Activated CD8-positive, alpha-beta T cell treated with anti-CD3 and anti-CD28 coated beads, Interleukin-2, amount 10 ng/mL, durations not matched to agents 7 days and 5 days (primary cell): ENCODE measurements around the gene MERTK. TPM values are rescaled to one million over a fixed set of nuclear protein-coding genes. Genes with fewer than 3 reads are reported as not detected.
A peak's percentile ranks its signal among the peaks of the same experiment; 100 is the strongest.
"Not testable (repeated sequence)": the region's sequence is repeated elsewhere in the genome, so short reads cannot be mapped to it uniquely, and the experiment has no call there.

Experiments used
- ATAC-seq: fragments of 150-1000 bp; cut with Tn5 transposase; one replicate; pipeline ENCODE4 v1.10.0; 2021; ENCODE audit warnings: moderate library complexity
- CTCF ChIA-PET: fragments of 350-600 bp; sonication (Branson Sonifier 250); formaldehyde crosslinking; loops from one replicate; lab custom pipeline; 2021; ENCODE audit warnings: antibody characterized with exemption; lab: Charles Lee
- POLR2A ChIA-PET: fragments of 350-600 bp; sonication (Branson Sonifier 250); formaldehyde crosslinking; loops from one replicate; lab custom pipeline; 2021; ENCODE audit warnings: antibody characterized with exemption; lab: Charles Lee
- DNase-seq: peaks from one replicate; pipeline ENCODE4 v3.0.0-alpha.2; 2020
- H3K27ac Mint-ChIP-seq: one replicate; pipeline ENCODE4 v1.8.0; 2021; ENCODE audit warnings: mild to moderate bottlenecking, mixed read lengths
- H3K27me3 Mint-ChIP-seq: one replicate; pipeline ENCODE4 v1.8.0; 2021; ENCODE audit warnings: low read depth, mixed read lengths
- H3K36me3 Mint-ChIP-seq: one replicate; pipeline ENCODE4 v1.8.0; 2021; ENCODE audit warnings: low read depth, mixed read lengths
- H3K4me1 Mint-ChIP-seq: one replicate; pipeline ENCODE4 v1.8.0; 2021; ENCODE audit warnings: low read depth, mixed read lengths
- H3K4me3 Mint-ChIP-seq: one replicate; pipeline ENCODE4 v1.8.0; 2021; ENCODE audit warnings: mild to moderate bottlenecking, mixed read lengths
- H3K9me3 Mint-ChIP-seq: one replicate; pipeline ENCODE4 v1.8.0; 2022; ENCODE audit warnings: mixed read lengths; ENCODE audit not compliant: insufficient read depth
- total RNA-seq, 2 experiments: library from RNA; stranded (reverse); gene quantifications; one replicate each; pipeline ENCODE4 v1.2.3, GENCODE V29; 2021

MERTK gene
- total RNA-seq: under 1 TPM; 0.10 to 0.21 TPM

DNA sequence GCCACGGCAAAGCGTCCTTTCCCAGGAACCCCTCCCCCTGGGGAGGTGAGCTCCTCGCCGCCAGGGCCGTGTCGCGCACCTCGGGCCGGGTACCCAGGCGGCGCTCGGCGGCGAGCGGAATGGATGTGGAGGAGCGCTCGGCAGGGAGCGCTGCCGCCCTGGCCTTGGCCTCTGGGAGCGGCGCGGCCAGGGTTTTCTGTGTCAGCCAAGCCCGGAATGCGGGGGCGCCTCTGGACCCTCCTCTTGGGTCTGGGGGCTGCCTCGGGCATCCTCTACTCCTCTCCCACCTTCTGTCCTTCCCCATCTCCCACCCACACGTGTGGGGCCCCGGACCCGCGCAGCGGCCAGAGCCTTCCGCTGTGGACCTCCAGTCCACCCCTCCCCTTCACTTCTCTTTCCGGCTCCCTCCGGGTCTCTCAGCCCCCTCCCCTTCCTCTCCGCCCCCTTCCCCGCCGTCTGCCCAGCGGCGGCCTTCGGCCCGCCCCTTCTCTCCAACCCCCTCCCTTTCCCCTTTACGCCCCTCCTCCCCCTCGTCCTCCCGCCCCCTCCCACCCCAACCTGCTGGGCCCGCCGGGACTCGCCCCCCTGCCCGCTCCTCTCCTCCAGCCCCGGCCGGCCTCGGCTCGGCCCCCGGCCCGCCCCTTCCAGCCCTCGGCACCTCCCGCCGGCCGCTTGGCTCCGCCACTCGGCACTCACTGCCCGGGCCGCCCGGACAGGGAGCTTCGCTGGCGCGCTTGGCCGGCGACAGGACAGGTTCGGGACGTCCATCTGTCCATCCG, at the start of gene MERTK:
Gene MERTK (plus strand): TSS at position 684 of the 779 bp plus-strand sequence. CDS start 129 bp downstream, outside the sequence.
- Mint-ChIP-seq H3K27me3 (peaks cover 34% of the 10 kb centered on the region), H3K9me3 (no peaks in the 10 kb centered on the region), H3K27ac (peak within 1 kb of the TSS; percentile 32), H3K4me3 (peak within 1 kb of the TSS; percentile 65), H3K36me3 (no peaks in the 10 kb centered on the region), H3K4me1 (peaks cover 14% of the 10 kb centered on the region)
- CTCF ChIA-PET: interaction anchor here (0.7 to 1.0 kb wide), 4 partner anchors 11 to 156 kb away, joined by 3 to 13 read pairs (median 4); no protein-coding TSS in a partner anchor
- ATAC-seq (peak; percentile 87), DNase-seq (peak; percentile 54)
- POLR2A ChIA-PET: interaction anchor here (1.0 kb wide), 1 partner anchor 15 kb away, joined by 3 read pairs; no protein-coding TSS in a partner anchor

DNA sequence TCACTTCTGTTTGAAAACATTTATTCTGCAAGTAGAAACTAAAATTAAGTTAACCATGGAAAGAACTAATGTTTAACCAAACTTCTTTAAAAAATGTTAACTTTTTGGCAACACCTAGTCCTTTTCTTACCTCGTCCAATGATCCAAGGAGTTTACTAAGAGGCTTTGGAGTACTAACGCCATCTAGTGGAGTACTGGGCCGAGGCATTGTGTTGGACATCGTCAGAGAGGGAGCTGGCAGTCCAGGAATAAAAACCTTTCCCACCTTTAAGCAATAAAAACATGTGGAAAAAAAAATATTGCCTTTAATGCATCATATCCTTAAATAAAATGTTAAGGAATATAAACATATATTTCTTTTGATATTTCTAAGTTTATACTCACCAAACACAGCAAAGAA, 47.8 kb upstream of the MERTK start:
- H3K27ac Mint-ChIP-seq, H3K4me1 Mint-ChIP-seq, POLR2A ChIA-PET, CTCF ChIA-PET, H3K4me3 Mint-ChIP-seq, H3K9me3 Mint-ChIP-seq, H3K27me3 Mint-ChIP-seq: not testable (repeated sequence)
- peak; percentile 65 for ATAC-seq
- H3K36me3 Mint-ChIP-seq: peaks cover 33% of the 10 kb centered on the region
- DNase-seq: peak; percentile 56

- ATAC-seq, H3K9me3 Mint-ChIP-seq, CTCF ChIA-PET: not testable (repeated sequence)
Observed at GRCh38 chr2:111852544-111852943, 45.9 kb upstream of the MERTK start.

GRCh38 chr2:111860005-111860404, 38.4 kb upstream of the MERTK start:
- H3K4me3 Mint-ChIP-seq, H3K27ac Mint-ChIP-seq, DNase-seq, H3K27me3 Mint-ChIP-seq, CTCF ChIA-PET, ATAC-seq, H3K4me1 Mint-ChIP-seq, POLR2A ChIA-PET, H3K9me3 Mint-ChIP-seq: not testable (repeated sequence)
- H3K36me3 Mint-ChIP-seq: peaks cover 23% of the 10 kb centered on the region

More at GRCh38 chr2:111852544-111852943, 45.9 kb upstream of the MERTK start:
- POLR2A ChIA-PET, DNase-seq, H3K4me1 Mint-ChIP-seq, H3K27ac Mint-ChIP-seq, H3K27me3 Mint-ChIP-seq, H3K4me3 Mint-ChIP-seq: not testable (repeated sequence)
- peaks cover 34% of the 10 kb centered on the region for H3K36me3 Mint-ChIP-seq

- not testable (repeated sequence) for H3K4me3 Mint-ChIP-seq, H3K27me3 Mint-ChIP-seq
Observed at GRCh38 chr2:111865124-111865523, 33.3 kb upstream of the MERTK start.

DNA sequence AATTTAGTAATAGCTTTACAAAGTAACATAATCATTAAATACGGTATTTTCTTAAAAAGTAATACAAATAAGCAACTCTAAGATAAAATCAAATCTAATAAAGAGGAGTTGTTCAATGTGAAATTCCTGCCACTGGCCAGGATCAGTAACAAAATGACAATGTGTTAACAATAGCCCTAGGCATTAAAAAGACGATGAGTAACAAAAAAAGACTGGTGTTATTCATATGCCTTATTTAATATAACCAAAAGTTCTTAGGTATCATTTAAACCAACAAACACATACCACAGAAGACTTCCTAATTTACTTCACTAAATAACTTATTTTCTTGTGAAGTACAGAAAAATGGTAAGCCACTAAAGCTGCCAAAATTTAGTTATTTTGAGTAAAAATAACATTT, 25.6 kb upstream of the MERTK start:
- CTCF ChIA-PET, H3K9me3 Mint-ChIP-seq, H3K4me1 Mint-ChIP-seq, DNase-seq, H3K27ac Mint-ChIP-seq, POLR2A ChIA-PET, H3K4me3 Mint-ChIP-seq, ATAC-seq, H3K27me3 Mint-ChIP-seq: not testable (repeated sequence)
- H3K36me3 Mint-ChIP-seq: peaks cover 48% of the 10 kb centered on the region

More at GRCh38 chr2:111865124-111865523, 33.3 kb upstream of the MERTK start:
- DNase-seq, POLR2A ChIA-PET, ATAC-seq, H3K27ac Mint-ChIP-seq, H3K4me1 Mint-ChIP-seq, H3K9me3 Mint-ChIP-seq, CTCF ChIA-PET: not testable (repeated sequence)
- peaks cover 27% of the 10 kb centered on the region for H3K36me3 Mint-ChIP-seq

DNA sequence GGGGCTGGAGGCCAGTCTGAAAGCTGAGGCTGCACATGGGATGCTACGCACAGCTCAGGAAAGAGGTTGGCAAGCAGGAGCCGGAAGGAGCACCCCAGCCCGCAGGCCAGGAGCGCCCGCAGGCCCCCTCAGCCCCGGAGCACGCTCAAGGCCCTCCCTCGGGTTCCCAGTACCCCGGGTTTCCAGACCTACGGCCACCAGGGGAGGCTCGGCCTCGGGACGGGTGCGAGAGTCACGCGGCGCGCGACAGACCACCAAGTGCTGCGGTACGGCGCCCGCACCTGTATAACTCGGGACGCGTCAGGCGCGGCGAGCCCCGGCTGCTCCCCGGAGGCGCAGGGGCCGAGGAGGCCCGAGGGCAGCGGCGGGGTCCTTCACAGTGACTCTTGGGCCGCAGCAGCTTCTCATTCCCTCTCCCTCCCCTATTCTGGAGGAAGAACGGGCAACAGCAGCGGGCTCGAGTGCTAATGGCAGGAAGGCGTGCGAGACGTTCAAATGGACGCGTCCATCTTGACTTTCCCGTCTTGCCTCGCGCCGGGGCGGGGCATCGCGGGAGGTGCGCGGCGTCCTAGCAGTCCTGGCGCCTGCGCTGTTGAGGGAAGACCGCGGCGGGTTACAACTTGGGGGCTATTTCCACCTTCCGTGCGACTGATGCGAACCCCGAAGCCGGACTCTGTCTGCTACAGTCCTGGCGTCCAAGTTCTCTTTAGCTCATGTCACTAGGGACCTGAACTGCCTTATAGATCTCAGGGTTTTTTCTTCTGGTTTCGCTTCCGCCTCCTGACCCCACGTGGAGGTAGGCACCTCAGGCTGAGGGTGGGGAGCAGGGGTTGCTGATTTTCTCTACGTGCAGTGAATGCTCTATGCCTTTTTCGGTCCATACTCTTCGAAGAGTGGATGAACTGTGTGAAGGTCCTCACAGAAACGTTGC, 14.5 kb upstream of the MERTK start, which contains the start of gene ANAPC1:
Gene ANAPC1 (minus strand): TSS at position 533 of the 931 bp plus-strand sequence. CDS start 3,368 bp downstream, outside the sequence.
- DNase-seq: peak; percentile 91
- POLR2A ChIA-PET: interaction anchor here (0.6 to 1.5 kb wide), 8 partner anchors 9 to 599 kb away, joined by 3 to 4 read pairs (median 3); no protein-coding TSS in a partner anchor
- no peaks in the 10 kb centered on the region for H3K9me3 Mint-ChIP-seq
- ATAC-seq: peak; percentile 96
- CTCF ChIA-PET: interaction anchor here (0.6 to 2.6 kb wide), 2 partner anchors 163 to 381 kb away, joined by 3 to 8 read pairs; no protein-coding TSS in a partner anchor
- peaks cover 8% of the 10 kb centered on the region for H3K36me3 Mint-ChIP-seq
- H3K27me3 Mint-ChIP-seq: no peaks in the 10 kb centered on the region
- peaks cover 23% of the 10 kb centered on the region for H3K4me1 Mint-ChIP-seq
- H3K27ac Mint-ChIP-seq: peak within 1 kb of the TSS; percentile 93
- peak within 1 kb of the TSS; percentile 90 for H3K4me3 Mint-ChIP-seq

- CTCF ChIA-PET: interaction anchor here (0.6 to 2.6 kb wide), 2 partner anchors 163 to 380 kb away, joined by 3 to 8 read pairs; no protein-coding TSS in a partner anchor
- no peak for DNase-seq
- ATAC-seq: peak; percentile 15
- no peaks in the 10 kb centered on the region for H3K27me3 Mint-ChIP-seq
- H3K9me3 Mint-ChIP-seq: no peaks in the 10 kb centered on the region
- POLR2A ChIA-PET: interaction anchor here (1.3 to 1.5 kb wide), 2 partner anchors 160 to 599 kb away, joined by 4 read pairs; no protein-coding TSS in a partner anchor
- H3K36me3 Mint-ChIP-seq: peaks cover 8% of the 10 kb centered on the region
- H3K4me3 Mint-ChIP-seq: peak overlapping the region; percentile 90
- peaks cover 23% of the 10 kb centered on the region for H3K4me1 Mint-ChIP-seq
- peak overlapping the region; percentile 93 for H3K27ac Mint-ChIP-seq
Observed at GRCh38 chr2:111884592-111884964, 13.8 kb upstream of the MERTK start.

DNA sequence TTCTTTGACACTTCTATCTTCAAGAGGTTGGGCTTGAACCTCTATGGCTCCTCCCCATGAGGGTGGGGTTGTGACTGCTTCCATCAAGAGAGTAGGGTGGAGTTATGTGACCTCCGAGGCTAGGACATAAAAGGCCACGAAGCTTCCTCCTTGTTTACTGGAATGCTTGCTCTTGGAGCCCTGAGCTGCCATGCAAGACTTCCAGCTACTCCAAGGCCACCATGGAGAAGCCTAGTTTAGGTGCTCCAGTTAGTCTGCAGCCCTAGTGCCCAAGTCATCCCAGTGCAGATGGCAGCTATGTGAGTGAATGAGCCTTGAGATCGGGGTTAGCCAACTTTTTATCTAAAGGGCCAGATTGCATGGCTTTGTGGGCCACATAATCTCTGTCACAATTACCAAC, 2.4 kb upstream of the MERTK start:
- Mint-ChIP-seq H3K27ac (no peak overlapping the region), H3K4me3 (no peak overlapping the region), H3K9me3 (no peaks in the 10 kb centered on the region), H3K4me1 (peaks cover 14% of the 10 kb centered on the region), H3K27me3 (peaks cover 30% of the 10 kb centered on the region), H3K36me3 (no peaks in the 10 kb centered on the region)
- CTCF ChIA-PET: interaction anchor here (1.0 to 2.1 kb wide), 4 partner anchors 8 to 155 kb away, joined by 3 to 10 read pairs (median 6); no protein-coding TSS in a partner anchor
- DNase-seq (no peak), ATAC-seq (no peak)
- POLR2A ChIA-PET: interaction anchor here (1.3 kb wide), 1 partner anchor 12 kb away, joined by 3 read pairs; the partner anchor contains the start of gene ANAPC1

GRCh38 chr2:111896576-111896975, 1.8 kb upstream of the MERTK start:
- ChIA-PET CTCF (interaction anchor here (0.6 to 2.1 kb wide), 5 partner anchors 9 to 250 kb away, joined by 3 to 10 read pairs (median 3); no protein-coding TSS in a partner anchor), POLR2A (no interaction called here)
- Mint-ChIP-seq H3K27me3 (peaks cover 31% of the 10 kb centered on the region), H3K27ac (no peak overlapping the region), H3K4me1 (peaks cover 14% of the 10 kb centered on the region), H3K36me3 (no peaks in the 10 kb centered on the region), H3K4me3 (no peak overlapping the region), H3K9me3 (no peaks in the 10 kb centered on the region)
- no peak for ATAC-seq
- no peak for DNase-seq

GRCh38 chr2:111897630-111897923, 830 bp upstream of the MERTK start:
- H3K27ac Mint-ChIP-seq: peak overlapping the region; percentile 32
- H3K9me3 Mint-ChIP-seq: no peaks in the 10 kb centered on the region
- DNase-seq: no peak
- H3K36me3 Mint-ChIP-seq: no peaks in the 10 kb centered on the region
- ATAC-seq: no peak
- peaks cover 14% of the 10 kb centered on the region for H3K4me1 Mint-ChIP-seq
- CTCF ChIA-PET: interaction anchor here (0.7 to 1.0 kb wide), 4 partner anchors 10 to 157 kb away, joined by 3 to 13 read pairs (median 4); no protein-coding TSS in a partner anchor
- POLR2A ChIA-PET: interaction anchor here (1.0 kb wide), 1 partner anchor 14 kb away, joined by 3 read pairs; no protein-coding TSS in a partner anchor
- peaks cover 34% of the 10 kb centered on the region for H3K27me3 Mint-ChIP-seq
- peak overlapping the region; percentile 65 for H3K4me3 Mint-ChIP-seq
